Stimulated activated CD4-positive, alpha-beta T cell treated with anti-CD3 and anti-CD28 coated beads, Interleukin-15, amount 100 ng/mL, for 24 hours (primary cell): ENCODE results near the gene PLXNB2.
"Not testable (repeated sequence)": the region's sequence is repeated elsewhere in the genome, so short reads cannot be mapped to it uniquely, and the experiment has no call there.

Source experiments
- DNase-seq: peaks from one replicate; pipeline ENCODE4 v3.0.0-alpha.2; 2020

Gene PLXNB2

GRCh38 chr22:50326225-50326955 lies 18.9 kb upstream of the PLXNB2 start:
- DNase-seq: no peak

GRCh38 chr22:50325444-50326224 lies 18.2 kb upstream of the PLXNB2 start:
- no peak for DNase-seq

GRCh38 chr22:50323900-50324299 lies 16.5 kb upstream of the PLXNB2 start:
- DNase-seq: no peak

GRCh38 chr22:50322382-50323104 lies 15.1 kb upstream of the PLXNB2 start:
- not testable (repeated sequence) for DNase-seq

GRCh38 chr22:50320671-50321325 lies 13.4 kb upstream of the PLXNB2 start:
- no peak for DNase-seq

GRCh38 chr22:50320116-50320515 lies 12.7 kb upstream of the PLXNB2 start:
- DNase-seq: no peak

GRCh38 chr22:50319503-50319951 lies 12.1 kb upstream of the PLXNB2 start:
- no peak for DNase-seq

- DNase-seq: no peak
These were observed 11.4 kb upstream of the PLXNB2 start for GRCh38 chr22:50318698-50319411.

- DNase-seq: no peak
These were observed 10.9 kb upstream of the PLXNB2 start for GRCh38 chr22:50318356-50318697.

- no peak for DNase-seq
These were observed 10.2 kb upstream of the PLXNB2 start for GRCh38 chr22:50317674-50318073.

- no peak for DNase-seq
These were observed 9.7 kb upstream of the PLXNB2 start for GRCh38 chr22:50317178-50317577.

GRCh38 chr22:50316114-50317065 lies 8.9 kb upstream of the PLXNB2 start:
- DNase-seq: no peak

- no peak for DNase-seq
These were observed 8.1 kb upstream of the PLXNB2 start for GRCh38 chr22:50315289-50316113.

GRCh38 chr22:50314455-50315288 lies 7.2 kb upstream of the PLXNB2 start:
- peak; percentile 86 for DNase-seq

GRCh38 chr22:50314081-50314454 lies 6.6 kb upstream of the PLXNB2 start:
- no peak for DNase-seq

- DNase-seq: no peak
These were observed 6.2 kb upstream of the PLXNB2 start for GRCh38 chr22:50313600-50313999.

GRCh38 chr22:50313021-50313420 lies 5.6 kb upstream of the PLXNB2 start:
- DNase-seq: no peak

GRCh38 chr22:50312371-50312770 lies 4.9 kb upstream of the PLXNB2 start:
- no peak for DNase-seq

GRCh38 chr22:50311606-50312351 lies 4.3 kb upstream of the PLXNB2 start:
- DNase-seq: no peak
